T47D (cell line): ENCODE results near the gene SLC4A1AP.

Experiments
- DNase-seq, 2 experiments: peaks; one replicate each; pipeline versions ENCODE4 v3.0.0 to v3.0.0-alpha.2; 2011 to 2012; ENCODE audit warnings: low read depth in 1 of 2, low spot score in 1 of 2
- JUND ChIP-seq: IDR thresholded peaks from 2 replicates; pipeline ENCODE4 v1.6.1; 2012; ENCODE audit warnings: low read depth
- in situ Hi-C: cut with HindIII; loops from 2 replicates; pipeline ENCODE4 v1.10.0; 2016; ENCODE audit warnings: low sequenced_read_pairs, low pct_unique_long_range_greater_than_20kb

The SLC4A1AP gene

DNA sequence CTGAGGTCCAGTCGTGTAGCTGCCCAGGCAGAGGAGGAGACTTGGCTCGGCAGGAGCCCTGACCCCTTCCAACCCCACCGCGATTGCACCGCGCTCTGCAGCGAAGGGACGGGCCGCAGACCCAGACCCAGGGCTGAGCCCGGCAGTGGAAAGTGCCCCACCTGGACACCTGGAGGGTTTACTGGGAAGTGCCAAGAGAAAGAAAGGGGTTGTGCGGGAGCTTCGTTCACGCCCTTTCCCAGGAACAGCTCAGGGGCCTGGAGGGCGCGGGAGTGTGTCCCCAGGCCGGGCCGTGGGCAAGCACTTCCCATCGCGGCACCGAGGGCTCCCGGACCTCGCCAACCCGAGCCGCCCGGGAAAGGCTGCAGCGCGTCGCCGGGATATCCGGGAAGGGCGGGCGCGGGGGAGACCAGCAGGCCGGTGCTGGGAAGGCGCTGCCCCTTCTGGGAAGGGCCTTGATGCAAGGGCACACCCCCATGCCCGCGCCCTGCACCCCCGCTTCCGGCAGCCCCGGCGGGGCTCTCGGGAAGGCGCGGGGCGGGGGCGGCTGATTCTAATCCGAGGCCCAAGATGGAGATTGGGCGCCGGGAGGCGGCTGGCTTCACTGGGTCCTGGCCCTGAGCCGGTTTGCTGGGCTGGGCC, 71.7 kb downstream of the SLC4A1AP start:
- in situ Hi-C loops, result no loop called here
- no peak for TF ChIP-seq JUND
- DNase-seq, result peak; percentile 42 to 74

DNA sequence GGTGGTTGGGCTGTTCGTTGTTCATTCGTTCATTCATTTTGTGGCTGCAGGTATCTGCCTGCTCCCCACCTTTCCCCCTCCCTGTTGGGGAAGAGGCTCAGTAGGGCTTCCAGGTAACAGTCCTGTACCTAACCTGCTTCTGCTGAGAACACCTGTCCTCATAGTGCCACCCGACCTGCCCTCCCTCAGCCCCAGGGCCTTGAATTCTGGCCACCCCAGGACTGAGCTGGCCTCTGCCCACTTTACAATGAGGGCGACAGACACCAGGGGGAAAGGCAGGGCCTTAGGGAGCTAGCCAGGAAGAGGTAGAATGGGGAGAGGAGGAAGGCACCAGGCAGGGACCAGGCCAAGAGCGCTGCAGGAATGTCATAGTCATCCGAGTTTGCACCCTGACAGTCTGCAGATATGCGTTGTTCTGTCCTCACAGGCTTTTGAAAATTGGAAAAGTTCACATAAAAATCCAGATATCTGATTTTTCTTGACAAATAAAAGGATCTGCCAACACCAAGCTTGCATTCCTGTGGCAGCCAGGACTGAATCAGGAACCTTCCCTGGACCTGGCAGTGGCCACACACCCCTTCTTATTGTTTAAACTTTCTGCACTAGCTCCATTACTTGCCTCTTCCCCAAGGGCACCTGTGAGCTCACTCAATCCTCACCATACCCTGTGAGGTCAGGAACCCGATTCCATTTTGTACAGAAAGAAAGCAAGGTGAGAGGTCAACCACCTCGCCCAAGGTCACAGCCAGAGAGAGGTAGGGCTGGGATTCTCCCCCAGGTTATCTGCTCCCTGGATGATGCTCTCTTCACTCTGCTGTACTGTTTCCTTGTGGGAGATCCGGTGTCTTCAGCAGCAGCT, 72.6 kb downstream of the SLC4A1AP start:
- peak in 1 of 2 experiments; percentile 64 for DNase-seq
- no peak for TF ChIP-seq JUND
- in situ Hi-C loops, result no loop called here

DNA sequence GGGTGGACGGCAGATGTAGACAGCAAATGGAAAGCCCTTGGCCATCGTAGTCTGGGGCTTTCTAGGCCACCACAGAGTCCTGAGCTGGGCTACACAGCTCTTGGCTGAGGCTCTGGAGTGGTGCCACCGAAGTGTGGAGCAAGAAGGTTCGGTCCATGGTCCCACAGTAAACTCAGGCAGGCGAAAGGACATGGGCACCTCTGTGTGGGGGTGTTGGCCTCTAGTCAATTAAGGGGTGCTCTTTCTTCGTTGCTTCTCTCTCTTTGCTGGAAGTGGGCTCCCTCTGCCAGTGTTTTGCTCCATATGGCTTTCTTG, 73.2 kb downstream of the SLC4A1AP start:
- DNase-seq, result no peak
- in situ Hi-C loops, result no loop called here
- no peak for TF ChIP-seq JUND

DNA sequence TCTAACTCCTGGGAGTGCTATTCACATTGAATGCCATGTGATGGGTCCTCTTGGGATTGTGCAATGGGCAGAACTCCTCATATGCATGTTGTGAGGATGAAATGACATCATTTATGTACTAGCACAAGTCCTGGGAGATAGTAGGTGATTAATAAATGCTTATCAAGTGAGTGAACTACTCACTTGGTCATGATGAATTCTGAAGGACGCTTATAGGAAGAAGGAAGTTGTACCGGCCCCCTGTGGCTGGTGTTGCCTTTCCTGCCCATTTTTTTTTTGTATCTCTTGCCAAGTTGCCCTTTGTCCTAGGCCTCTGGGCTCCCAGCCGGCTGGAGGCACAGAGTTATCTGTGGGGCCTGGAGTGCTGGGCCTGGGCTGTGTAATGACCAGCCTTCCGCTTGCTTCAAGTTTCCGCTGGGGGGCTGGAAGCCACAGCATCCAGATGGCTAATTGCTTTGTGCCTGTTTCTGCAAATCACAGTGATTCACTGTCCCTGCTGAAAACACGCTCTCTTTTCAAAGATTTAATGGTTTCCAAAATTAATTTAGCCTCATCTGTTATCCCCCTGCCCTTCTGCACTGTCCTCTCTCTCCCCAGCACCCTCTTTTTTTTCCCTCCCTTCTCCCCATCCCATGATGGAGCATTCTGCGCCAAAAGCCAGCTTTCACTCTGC, 74.1 kb downstream of the SLC4A1AP start:
- no peak for TF ChIP-seq JUND
- in situ Hi-C loops, result no loop called here
- no peak for DNase-seq

DNA sequence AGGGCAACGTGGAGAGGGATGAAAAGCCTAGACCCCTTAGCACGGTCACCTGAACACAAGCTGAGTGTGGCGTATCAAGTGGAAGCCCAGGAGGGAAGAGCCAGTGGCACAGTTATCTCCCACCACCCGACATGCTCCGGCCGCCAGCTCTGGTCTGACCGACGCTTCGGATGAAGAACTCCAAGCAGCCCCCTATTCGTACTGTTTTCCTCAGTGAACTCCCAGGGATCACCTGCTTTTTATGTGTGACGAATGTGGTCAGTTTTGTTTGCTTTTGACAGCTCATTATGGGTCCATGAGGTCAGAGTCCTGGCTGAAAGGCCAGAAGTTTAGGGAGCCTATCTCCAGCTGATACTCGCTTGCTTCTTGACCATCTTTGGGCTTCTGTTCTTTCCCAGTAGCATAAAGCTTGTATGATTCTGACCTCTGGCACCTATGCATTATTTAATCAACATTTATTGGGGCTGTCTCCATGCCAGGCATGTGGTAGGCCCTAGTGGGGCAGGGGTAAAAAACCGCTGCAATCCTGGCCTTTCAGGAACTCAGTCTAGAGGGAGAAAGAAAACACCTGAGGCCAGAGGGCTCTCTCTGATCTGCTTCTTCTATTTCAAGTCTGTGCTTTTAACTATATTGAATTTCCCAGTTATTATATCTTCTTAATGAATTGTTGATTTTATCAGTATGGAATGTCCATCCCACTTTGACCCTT, 74.8 kb downstream of the SLC4A1AP start:
- in situ Hi-C loops, result no loop called here
- DNase-seq, result no peak
- no peak for TF ChIP-seq JUND

DNA sequence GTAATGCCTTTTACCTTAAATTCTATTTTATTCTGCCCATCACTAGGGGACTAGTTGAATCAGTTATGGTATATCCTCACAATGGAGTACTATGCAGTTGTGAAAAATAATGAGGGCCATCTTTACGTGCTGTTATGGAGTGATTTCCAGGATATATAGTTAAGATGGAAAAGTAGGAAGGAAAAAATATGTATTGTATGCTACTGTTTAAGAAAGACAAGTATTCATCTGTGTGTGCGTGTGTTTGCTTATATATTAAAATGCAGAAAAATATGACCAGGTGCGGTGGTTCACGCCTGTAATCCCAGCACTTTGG, 75.3 kb downstream of the SLC4A1AP start:
- no peak for DNase-seq
- no peak for TF ChIP-seq JUND
- in situ Hi-C loops, result no loop called here

DNA sequence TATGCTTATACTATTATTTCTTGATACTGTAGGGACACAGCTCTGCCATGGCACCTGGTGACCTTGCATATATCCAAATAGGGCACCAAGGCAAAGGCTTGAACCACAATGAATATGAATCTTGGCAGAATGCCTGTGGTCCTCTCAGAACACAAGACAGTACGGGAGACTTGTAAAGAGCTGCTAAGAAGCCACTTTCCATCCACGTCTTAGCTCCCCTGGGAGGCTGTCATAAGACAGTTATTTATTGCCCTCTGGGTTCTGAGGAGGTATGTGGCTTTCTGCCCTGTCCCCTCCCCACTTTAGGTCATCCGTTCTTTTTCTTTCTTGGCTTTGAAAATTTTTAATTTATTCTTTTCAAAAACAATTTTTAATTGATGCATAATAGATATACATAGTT, 78.0 kb downstream of the SLC4A1AP start:
- no peak for DNase-seq
- in situ Hi-C loops, result no loop called here
- no peak for TF ChIP-seq JUND

DNA sequence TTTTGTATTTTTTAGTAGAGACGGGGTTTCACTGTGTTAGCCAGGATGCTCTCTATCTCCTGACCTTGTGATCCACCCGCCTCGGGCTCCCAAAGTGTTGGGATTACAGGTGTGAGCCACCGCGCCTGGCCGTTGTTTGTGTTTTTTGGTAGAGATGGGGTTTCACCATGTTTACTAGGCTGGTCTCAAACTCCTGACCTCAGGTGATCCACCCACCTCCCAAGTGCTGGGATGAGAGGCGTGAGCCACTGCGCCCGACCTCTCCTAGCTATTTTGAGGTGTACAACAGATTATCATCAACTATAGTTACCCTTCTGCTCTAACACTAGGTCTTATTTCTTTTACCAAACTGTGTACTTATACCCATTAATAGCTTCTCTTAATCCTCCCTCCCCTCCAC, 78.9 kb downstream of the SLC4A1AP start:
- in situ Hi-C loops, result no loop called here

More for the DNA sequence above, 78.9 kb downstream of the SLC4A1AP start:
- DNase-seq, result no peak
- TF ChIP-seq JUND, result no peak
